PC-3 (cell line): Measurements from ENCODE around the gene MT1X. TPM values are rescaled to one million over a fixed set of nuclear protein-coding genes. Genes with fewer than 3 reads are reported as not detected.

ENCODE experiments used
- ATAC-seq: fragments of 200-7000 bp; cut with Tn5 transposase; 2 replicates; pipeline ENCODE4 v1.9.1; 2020; ENCODE audit warnings: mild to moderate bottlenecking, moderate library complexity
- BruUV-seq: library from RNA; stranded (reverse); fragments of 400-500 nt; replicated peaks from 2 replicates; lab custom pipeline; 2021; lab: Mats Ljungman, UMichigan
- CTCF ChIA-PET: fragments of 300-600 bp; sonication (Branson Sonifier 250); formaldehyde crosslinking; loops from one replicate; lab custom pipeline; 2022; ENCODE audit warnings: antibody characterized with exemption; lab: Charles Lee
- POLR2A ChIA-PET: fragments of 300-600 bp; sonication (Branson Sonifier 250); formaldehyde crosslinking; loops from one replicate; lab custom pipeline; 2022; ENCODE audit warnings: antibody characterized with exemption; ENCODE audit not compliant: unreplicated experiment; lab: Charles Lee
- DNase-seq: peaks from one replicate; pipeline ENCODE4 v3.0.0-alpha.2; 2015
- H2AFZ ChIP-seq: fragments of 300-600 bp; sonication (generic); 2 replicates; pipeline ENCODE4 v1.6.0; 2016; ENCODE audit warnings: antibody characterized with exemption, low read length
- H3F3A ChIP-seq: fragments of 300-600 bp; sonication (generic); one replicate; pipeline ENCODE4 v1.6.0; 2017; ENCODE audit warnings: antibody characterized with exemption, low read length, control low read depth, mild to moderate bottlenecking; ENCODE audit not compliant: unreplicated experiment
- H3K27ac ChIP-seq: fragments of 300-600 bp; sonication (generic); 2 replicates; pipeline ENCODE4 v1.5.1; 2016; ENCODE audit warnings: mild to moderate bottlenecking, low read length
- H3K27me3 ChIP-seq: fragments of 300-600 bp; sonication (generic); 2 replicates; pipeline ENCODE4 v1.6.1; 2016; ENCODE audit warnings: low read length, mixed read lengths
- H3K36me3 ChIP-seq: fragments of 300-600 bp; sonication (generic); 2 replicates; pipeline ENCODE4 v1.6.1; 2016; ENCODE audit warnings: low read depth, mixed run types, low read length, mixed read lengths
- H3K4me1 ChIP-seq: fragments of 300-600 bp; sonication (generic); 2 replicates; pipeline ENCODE4 v1.5.1; 2016; ENCODE audit warnings: low read length; ENCODE audit not compliant: insufficient read depth
- H3K4me2 ChIP-seq: fragments of 300-600 bp; sonication (generic); 2 replicates; pipeline ENCODE4 v1.6.0; 2016; ENCODE audit warnings: low read length
- H3K4me3 ChIP-seq: fragments of 300-600 bp; sonication (generic); 2 replicates; pipeline ENCODE4 v1.5.1; 2016; ENCODE audit warnings: mild to moderate bottlenecking, low read length, mixed read lengths
- H3K79me2 ChIP-seq: fragments of 300-600 bp; sonication (generic); 2 replicates; pipeline ENCODE4 v1.6.1; 2017; ENCODE audit warnings: low read length, mixed read lengths
- H3K9ac ChIP-seq: fragments of 300-600 bp; sonication (generic); 2 replicates; pipeline ENCODE4 v1.6.0; 2016; ENCODE audit warnings: mild to moderate bottlenecking, low read length
- H3K9me2 ChIP-seq: fragments of 300-600 bp; sonication (generic); replicated peaks from 2 replicates; pipeline ENCODE4 v1.6.1; 2016; ENCODE audit warnings: mixed run types, low read length, mixed read lengths
- H3K9me3 ChIP-seq: fragments of 300-600 bp; sonication (generic); 2 replicates; pipeline ENCODE4 v1.6.1; 2016; ENCODE audit warnings: low read length, mixed read lengths
- H4K20me1 ChIP-seq: fragments of 300-600 bp; sonication (generic); 2 replicates; pipeline ENCODE4 v1.6.1; 2016; ENCODE audit warnings: low read length, mixed read lengths
- CTCF ChIP-seq: fragments of 300-600 bp; sonication (generic); conservative IDR thresholded peaks from 2 replicates; pipeline ENCODE4 v1.5.1; 2017; ENCODE audit warnings: antibody characterized with exemption, low read depth, mild to moderate bottlenecking, low read length
- EZH2 ChIP-seq: fragments of 300-600 bp; sonication (generic); IDR thresholded peaks from one replicate; pipeline ENCODE4 v1.6.1; 2017; ENCODE audit warnings: antibody characterized with exemption, mild to moderate bottlenecking, low read length; ENCODE audit not compliant: unreplicated experiment
- EZH2phosphoT487 ChIP-seq: fragments of 300-600 bp; sonication (generic); IDR thresholded peaks from 2 replicates; pipeline ENCODE4 v1.6.1; 2018; ENCODE audit warnings: mild to moderate bottlenecking, antibody characterized with exemption, low read length, borderline replicate concordance
- intact Hi-C: fragments of 100-400 bp; cut with micrococcal nuclease; formaldehyde crosslinking; loops from 2 replicates; pipeline ENCODE4 v1.9.0; 2023
- total RNA-seq: library from RNA; depleted of rRNA; stranded (reverse); fragments of >200 nt; gene quantifications from 2 replicates; pipeline ENCODE4 v1.2.3, GENCODE V29; 2014

MT1X gene
- total RNA-seq, 1 experiment from 2014 or later = 120 TPM

- CTCF ChIA-PET = no interaction called here
- H3F3A ChIP-seq = no peaks in the 10 kb centered on the region
- H3K79me2 ChIP-seq = peaks cover 42% of the 10 kb centered on the region
- BruUV-seq = TSS peak; percentile 93
- H3K4me2 ChIP-seq = peak overlapping the region; percentile 97
- no peaks in the 10 kb centered on the region for H3K9me2 ChIP-seq
- H3K9me3 ChIP-seq = no peaks in the 10 kb centered on the region
- peaks cover 16% of the 10 kb centered on the region; the same call in 1 of the 2 replicates for H4K20me1 ChIP-seq
- intact Hi-C loops = loop anchor here (2.0 kb wide), 1 partner anchor 60 kb away; no protein-coding TSS in a partner anchor
- H3K4me3 ChIP-seq = peak overlapping the region; percentile 97
- H3K27ac ChIP-seq = peak overlapping the region; percentile 32; the same call in 1 of the 2 replicates
- no peak for DNase-seq
- POLR2A ChIA-PET = no interaction called here
- peak overlapping the region; percentile 93 for H3K9ac ChIP-seq
- TF ChIP-seq EZH2 (no peak), EZH2phosphoT487 (no peak), CTCF (no peak)
- ATAC-seq = no peak; the same call in 1 of the 2 replicates
- H3K36me3 ChIP-seq = no peaks in the 10 kb centered on the region
- peak overlapping the region; percentile 100 for H2AFZ ChIP-seq
- H3K27me3 ChIP-seq = no peaks in the 10 kb centered on the region
- H3K4me1 ChIP-seq = peaks cover 22% of the 10 kb centered on the region
These were observed 46.9 kb downstream of the MT1X start for GRCh38 chr16:56728980-56729734.

GRCh38 chr16:56729735-56730662, 47.7 kb downstream of the MT1X start, which contains the start of gene NUP93:
NUP93 (plus strand) TSS chr16:56730129; CDS start chr16:56748248, 18,119 bp downstream.
- POLR2A ChIA-PET = no interaction called here

More at GRCh38 chr16:56729735-56730662, 47.7 kb downstream of the MT1X start, which contains the start of gene NUP93:
- Histone ChIP-seq H4K20me1 (peaks cover 22% of the 10 kb centered on the region; the same call in 1 of the 2 replicates), H3K4me1 (peaks cover 22% of the 10 kb centered on the region), H3F3A (no peaks in the 10 kb centered on the region), H3K9me3 (no peaks in the 10 kb centered on the region), H3K9me2 (no peaks in the 10 kb centered on the region), H2AFZ (peak within 1 kb of the TSS; percentile 100), H3K27ac (peak within 1 kb of the TSS; percentile 36; the same call in 1 of the 2 replicates), H3K9ac (peak within 1 kb of the TSS; percentile 93), H3K27me3 (no peaks in the 10 kb centered on the region), H3K36me3 (no peaks in the 10 kb centered on the region), H3K4me2 (peak within 1 kb of the TSS; percentile 99), H3K4me3 (peak within 1 kb of the TSS; percentile 97), H3K79me2 (peaks cover 51% of the 10 kb centered on the region)
- DNase-seq (peak; percentile 85), ATAC-seq (peak; percentile 95)
- no peak for TF ChIP-seq EZH2
- TF ChIP-seq CTCF = 0 out of 2 replicates have a peak, but pooled peaks have one; percentile 28
- TF ChIP-seq EZH2phosphoT487 = no peak
- intact Hi-C loops = loop anchor here (2.0 kb wide), 1 partner anchor 59 kb away; no protein-coding TSS in a partner anchor
- BruUV-seq = no TSS peak
- CTCF ChIA-PET = no interaction called here
